ENCODE results near the gene KLC1. TPM values are rescaled to one million over a fixed set of nuclear protein-coding genes. Genes with fewer than 3 reads are reported as not detected.

Gene KLC1
- total RNA-seq, 1 donor from 2014 or later = 277 TPM

- no peak for DNase-seq
These were observed 76.7 kb downstream of the KLC1 start for GRCh38 chr14:103705504-103706284.

GRCh38 chr14:103706551-103707328 is 77.7 kb downstream of the KLC1 start:
- DNase-seq = no peak

- DNase-seq = no peak
These were observed 78.6 kb downstream of the KLC1 start for GRCh38 chr14:103707329-103708263.

GRCh38 chr14:103708750-103709187 is 79.8 kb downstream of the KLC1 start:
- DNase-seq = no peak

- DNase-seq = no peak
These were observed 80.8 kb downstream of the KLC1 start for GRCh38 chr14:103709814-103710213.

- peak; percentile 48 for DNase-seq
These were observed 81.9 kb downstream of the KLC1 start for GRCh38 chr14:103710771-103711377.

GRCh38 chr14:103711516-103712431 is 82.8 kb downstream of the KLC1 start:
- DNase-seq = peak; percentile 47

- no peak for DNase-seq
These were observed 83.7 kb downstream of the KLC1 start for GRCh38 chr14:103712633-103713247.

GRCh38 chr14:103713304-103714062 is 84.5 kb downstream of the KLC1 start:
- no peak for DNase-seq

GRCh38 chr14:103714063-103714724 is 85.2 kb downstream of the KLC1 start:
- no peak for DNase-seq

- peak; percentile 100 for DNase-seq
These were observed 86.3 kb downstream of the KLC1 start, which contains the start of the genes XRCC3 and ZFYVE21 for GRCh38 chr14:103715052-103716000. Gene XRCC3 (minus strand): TSS chr14:103715451. CDS start chr14:103711087, 4,364 bp downstream. Gene ZFYVE21 (plus strand): TSS chr14:103715810. CDS start chr14:103715842, 32 bp downstream.

GRCh38 chr14:103716091-103716801 is 87.2 kb downstream of the KLC1 start:
- DNase-seq = peak; percentile 38

- no peak for DNase-seq
These were observed 87.9 kb downstream of the KLC1 start for GRCh38 chr14:103716899-103717411.

GRCh38 chr14:103718572-103718971 is 89.6 kb downstream of the KLC1 start:
- DNase-seq = no peak

- no peak for DNase-seq
These were observed 90.7 kb downstream of the KLC1 start for GRCh38 chr14:103719751-103720150.

GRCh38 chr14:103721334-103722120 is 92.5 kb downstream of the KLC1 start:
- no peak for DNase-seq
